HG02852 (cell line): ENCODE results near the gene PEX16.
"Not testable (repeated sequence)": the region's sequence is repeated elsewhere in the genome, so short reads cannot be mapped to it uniquely, and the experiment has no call there.

Source experiments
- ATAC-seq: cut with Tn5 transposase; IDR thresholded peaks from one replicate; pipeline ENCODE4 v1.9.1; 2021; ENCODE audit warnings: mild to moderate bottlenecking, moderate library complexity; ENCODE audit not compliant: unreplicated experiment

Gene PEX16

DNA sequence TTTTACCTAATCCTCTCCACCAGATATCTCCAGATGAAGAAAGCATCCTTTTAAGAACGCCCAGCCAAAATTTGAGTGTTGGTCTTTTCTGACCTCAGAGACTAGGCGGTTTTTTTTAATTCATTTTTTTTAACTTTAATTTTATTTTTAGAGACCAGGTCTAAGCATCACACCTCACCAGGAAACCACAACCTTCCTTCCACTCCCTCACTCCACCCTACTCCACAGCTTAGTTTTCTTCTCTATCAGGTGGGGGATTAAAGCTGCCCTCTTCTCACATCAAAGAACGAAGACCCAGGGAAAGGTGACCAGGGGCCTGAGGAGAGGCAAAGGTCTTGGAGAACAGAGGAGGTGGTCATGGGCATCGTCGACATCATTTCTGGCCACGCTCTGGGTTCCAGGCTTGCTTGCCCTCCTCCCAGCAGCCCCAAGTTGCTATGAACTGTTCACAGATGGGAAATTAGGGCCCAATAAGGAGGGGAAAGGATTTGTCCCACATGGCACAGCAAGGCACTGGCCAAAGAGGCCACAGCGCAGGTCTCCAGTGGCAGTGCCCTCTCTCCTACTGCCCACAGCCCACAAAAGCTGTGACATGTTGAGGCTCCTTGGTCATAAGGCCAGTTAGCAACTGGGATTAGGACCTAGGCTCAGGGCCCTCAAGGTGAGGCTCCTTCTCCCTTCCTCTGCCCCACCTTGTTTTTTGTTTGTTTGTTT is 1.4 kb upstream of the PEX16 start:
- no peak for ATAC-seq

DNA sequence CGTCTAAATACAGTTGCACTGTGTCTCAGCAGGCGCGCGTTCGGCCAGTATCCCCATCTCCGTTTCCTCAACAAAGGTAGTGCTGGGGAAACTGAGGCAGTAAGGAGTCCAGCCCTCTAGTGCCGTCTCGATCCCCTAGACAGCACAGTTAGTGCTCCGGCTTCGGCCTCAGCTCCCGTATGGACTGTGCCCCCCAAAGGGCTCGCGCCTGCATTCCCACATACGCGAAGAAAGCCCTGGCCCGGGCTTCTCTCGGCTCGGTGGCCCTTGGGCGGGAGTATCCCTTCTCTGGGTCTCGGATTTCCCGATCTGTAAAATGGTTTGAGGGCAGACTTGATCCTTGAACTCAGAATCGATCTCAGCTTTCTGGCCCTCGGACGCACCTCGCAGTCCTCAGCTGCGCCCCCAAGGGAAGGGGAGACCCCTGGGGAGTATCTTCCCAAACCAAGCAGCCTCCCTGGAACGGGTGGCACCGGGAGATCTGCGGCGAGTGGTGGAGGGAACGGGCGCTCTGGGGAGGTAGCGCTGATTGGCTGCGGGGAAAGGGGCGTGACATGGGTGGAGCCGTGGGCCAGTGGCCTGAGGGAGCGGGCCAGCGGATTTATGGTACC is 759 bp upstream of the PEX16 start:
- ATAC-seq, result peak; percentile 35

DNA sequence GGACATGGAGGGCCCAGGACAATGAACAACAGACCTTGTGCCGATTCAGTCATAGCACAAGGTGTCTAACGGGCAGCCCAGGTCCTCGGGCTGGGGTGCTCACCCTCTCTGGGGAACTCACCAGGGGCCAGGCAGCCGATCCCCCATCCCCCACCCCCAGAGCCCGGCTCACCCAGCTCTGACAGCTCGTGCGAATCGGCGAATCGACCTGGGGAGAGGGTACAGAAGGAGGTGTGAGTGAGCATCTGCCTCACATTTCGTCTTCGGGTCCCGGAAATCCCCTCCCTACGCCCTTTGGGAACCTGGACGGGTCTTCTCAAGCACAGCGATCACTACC is 423 bp downstream of the PEX16 start:
- peak; percentile 2 for ATAC-seq

DNA sequence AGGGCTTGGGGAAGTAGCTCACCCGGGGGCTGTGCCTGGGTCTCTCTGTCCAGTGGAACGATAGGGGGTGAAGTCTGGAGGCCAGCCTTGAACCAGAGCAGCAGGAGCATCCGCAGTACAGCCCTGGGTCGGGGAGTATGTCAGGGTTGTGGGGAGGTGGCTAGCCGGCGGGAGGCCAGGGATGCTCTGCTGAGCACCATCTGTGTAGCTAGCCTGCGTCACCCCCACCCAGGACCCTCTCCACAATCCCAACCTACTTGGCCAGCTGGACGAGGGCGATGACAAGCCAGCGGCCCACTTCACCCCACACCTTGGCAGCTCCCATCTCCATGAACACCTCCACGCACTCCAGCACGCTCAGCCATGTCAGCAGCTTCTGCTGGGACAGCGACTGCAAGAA is 2.2 kb downstream of the PEX16 start:
- no peak for ATAC-seq

DNA sequence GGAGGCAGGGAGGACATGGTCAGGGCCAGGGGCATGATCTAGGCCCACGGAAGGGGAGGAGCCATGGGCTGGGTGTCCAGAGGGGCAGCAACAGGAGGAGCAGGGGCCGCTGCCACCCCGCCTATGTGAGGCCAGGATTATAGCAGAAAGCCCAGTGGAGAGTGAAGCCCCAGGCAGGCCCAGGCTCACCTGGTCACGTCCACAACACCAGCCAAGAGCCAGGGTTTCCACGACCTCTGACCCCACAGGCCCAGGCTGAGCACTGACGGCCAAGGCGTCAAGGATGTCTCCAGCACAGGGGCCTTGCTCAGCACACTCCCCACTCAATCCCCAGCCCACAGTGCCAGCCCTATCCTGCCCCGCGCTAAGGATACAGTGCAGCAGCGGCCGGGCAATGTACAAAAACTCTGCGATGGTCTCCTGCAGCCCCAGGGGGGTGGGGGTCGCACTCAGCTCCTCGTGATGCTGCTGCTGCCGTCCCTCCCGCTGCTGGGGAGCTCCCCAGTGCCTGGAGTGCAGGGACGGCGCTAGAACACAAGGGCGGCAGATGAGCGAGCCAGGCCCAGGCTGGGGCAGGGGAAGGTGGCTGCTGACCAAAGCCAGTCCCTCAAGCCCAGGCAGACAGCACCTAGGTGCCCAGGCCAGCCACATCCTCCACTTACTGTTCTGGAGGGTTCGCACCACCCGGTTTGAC is 3.6 kb downstream of the PEX16 start:
- ATAC-seq, result no peak

DNA sequence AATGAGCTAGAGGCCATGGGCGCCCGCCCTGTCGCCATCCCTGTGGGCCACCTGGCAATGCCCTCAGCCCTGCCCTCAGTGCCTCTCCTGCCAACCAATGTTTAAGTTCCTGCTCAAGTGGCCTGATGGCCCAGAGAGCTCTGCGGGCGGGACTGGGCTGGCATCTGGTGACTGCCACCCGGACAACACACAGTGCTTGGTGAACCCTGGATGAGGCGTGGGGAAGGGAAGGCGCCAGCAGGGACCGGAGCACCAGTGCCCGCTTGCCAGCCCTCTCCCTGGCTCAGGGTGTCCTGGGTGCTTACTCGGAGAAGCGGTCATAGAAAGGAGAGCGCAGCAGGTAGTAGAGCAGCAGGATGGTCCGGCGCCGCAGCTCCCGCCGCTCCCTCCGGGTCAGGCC is 4.2 kb downstream of the PEX16 start:
- no peak for ATAC-seq

DNA sequence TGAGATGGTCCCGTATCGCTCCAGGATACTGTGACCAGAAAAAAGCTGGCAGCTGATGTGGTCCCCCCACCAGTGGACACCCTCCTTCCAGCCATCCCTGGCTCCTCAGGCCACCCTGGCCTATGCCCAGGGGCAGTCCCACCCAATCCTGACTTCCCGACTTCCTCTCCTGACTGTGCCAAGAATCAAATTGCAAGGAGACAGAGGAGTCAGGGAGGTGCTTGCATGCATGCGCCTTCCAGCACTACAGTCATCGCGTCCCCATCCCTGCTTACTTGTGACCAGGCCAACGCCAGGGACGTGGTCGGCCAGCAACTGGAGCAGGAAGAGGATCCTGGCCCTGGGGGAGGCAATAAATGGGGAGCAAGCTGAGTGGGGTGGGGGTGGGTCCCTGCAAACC is 7.1 kb downstream of the PEX16 start:
- no peak for ATAC-seq

DNA sequence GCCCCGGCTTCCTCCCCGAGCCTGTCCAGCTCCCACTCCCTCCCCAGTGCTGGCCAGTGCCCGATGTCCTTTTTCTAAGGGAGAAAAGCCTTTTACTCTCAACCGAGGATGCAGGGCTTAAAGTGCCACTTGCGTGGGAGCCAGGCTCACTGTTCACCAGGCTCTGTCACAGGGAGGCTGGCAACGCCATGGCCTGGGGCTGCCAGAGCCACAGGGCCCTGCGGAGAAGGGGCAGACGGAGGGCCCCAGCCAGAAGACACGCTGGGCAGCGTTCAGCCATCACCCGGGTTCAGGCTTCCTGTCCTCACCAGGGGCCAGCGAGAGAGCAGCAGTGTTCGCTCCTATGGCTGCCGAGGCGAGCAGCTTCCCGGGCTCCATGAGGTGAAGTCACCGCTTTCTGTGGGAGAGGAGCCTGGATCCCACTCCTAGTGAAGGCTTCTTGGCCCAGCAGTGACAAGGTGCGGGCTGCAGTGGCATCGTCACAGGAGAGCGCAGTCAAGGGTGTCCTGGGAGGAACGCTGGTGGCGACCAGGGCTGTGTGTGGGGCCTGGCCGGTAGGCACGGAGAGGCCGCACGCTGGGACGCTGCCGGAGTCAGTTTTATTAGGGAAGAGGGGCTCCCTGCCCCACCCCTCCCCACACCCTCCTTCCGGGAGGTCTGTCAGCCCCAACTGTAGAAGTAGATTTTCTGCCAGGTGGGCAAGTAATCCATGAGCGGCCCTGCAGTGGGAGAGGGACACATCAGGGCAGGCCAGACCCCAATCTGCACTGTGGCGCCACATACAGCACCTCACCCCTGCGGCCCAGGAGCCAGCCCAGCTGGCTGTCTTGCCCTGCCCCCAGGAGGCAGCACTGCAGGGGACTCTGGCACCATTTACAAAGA is 7.8 kb downstream of the PEX16 start:
- ATAC-seq, result no peak

DNA sequence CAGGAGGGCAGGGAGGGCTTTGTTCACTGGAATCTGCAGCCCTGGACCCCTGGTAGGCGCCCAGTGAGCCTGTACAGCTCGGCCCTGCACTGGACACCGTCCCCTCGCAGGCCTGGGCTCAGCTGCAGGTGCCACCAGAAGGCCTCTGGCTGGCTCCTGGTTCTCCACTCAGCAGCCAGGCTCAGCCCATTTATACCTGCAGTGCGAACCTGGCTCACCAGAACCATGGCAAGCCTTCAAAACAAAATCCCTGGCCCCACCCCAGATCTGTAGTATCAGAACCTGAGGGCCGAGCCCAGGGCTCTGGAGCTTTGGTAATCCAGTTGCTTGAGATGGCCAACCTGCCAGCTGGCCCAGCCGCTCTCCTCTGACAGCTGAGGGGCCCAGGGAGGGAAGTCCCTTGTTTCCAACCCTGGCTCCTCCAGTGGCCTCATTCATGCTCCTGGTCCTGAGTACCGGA is 9.7 kb downstream of the PEX16 start:
- ATAC-seq, result no peak

DNA sequence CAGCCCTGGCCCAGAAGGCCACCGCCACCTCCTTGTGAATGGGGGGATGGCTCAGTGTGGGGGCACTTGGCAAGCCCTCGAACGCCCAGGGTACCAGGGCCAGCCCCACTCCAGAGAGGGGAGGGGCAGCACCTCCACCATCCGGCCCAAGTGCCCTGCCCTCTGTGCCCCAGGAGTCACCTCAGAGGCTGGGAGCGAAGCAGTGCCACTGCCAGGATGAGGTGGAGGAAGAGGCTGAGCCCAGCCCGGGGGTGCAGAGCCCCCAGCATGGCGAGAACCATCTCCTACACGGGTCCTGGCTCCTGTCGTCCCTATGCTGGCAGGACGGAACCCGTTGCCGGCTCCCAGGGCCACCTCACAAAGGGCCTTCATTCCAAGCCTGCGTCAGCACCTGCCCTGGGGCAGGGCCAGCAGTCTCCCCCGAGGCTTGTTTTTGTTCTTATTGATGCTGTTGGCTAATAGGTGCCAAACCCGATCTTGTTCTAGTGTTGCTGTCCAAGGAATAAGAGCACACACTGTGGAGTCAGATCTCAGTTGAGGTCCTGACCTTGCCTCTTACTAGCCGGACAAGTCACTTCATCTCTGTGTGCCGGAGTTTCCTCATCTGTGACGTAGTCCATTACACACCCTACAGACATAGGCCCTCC is 10.6 kb downstream of the PEX16 start, which contains the start of gene FREY1:
Gene FREY1, minus strand, starts transcription at position 307 of the 647 bp plus-strand sequence. Its CDS starts 26 bp downstream, at position 281.
- ATAC-seq, result no peak

DNA sequence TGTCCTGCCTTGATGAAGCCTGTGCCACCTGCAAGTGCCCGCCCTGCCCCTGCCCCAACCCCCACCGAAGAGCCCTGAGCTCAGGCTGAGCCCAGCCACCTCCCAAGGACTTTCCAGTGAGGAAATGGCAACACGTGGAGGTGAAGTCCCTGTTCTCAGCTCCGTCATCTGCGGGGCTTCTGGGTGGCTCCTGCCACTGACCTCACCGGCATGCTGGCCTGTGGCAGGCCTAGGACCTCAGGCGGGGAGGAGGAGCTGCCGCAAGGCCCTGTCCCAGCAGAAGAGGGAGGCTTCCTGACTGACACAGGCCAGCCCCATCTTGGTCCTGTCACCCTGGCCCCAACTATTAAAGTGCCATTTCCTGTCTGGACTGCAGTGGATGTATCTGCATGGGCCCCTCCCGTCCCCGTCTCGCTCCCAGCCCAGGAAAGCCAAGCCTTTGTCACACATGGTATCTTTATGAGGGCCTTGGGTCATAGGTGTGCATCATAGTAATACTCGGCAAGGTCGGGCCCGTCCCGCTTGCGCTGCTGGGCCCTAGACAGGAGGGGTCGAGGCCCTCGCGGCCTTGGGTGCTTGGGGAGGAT is 11.5 kb downstream of the PEX16 start:
- ATAC-seq, result no peak

DNA sequence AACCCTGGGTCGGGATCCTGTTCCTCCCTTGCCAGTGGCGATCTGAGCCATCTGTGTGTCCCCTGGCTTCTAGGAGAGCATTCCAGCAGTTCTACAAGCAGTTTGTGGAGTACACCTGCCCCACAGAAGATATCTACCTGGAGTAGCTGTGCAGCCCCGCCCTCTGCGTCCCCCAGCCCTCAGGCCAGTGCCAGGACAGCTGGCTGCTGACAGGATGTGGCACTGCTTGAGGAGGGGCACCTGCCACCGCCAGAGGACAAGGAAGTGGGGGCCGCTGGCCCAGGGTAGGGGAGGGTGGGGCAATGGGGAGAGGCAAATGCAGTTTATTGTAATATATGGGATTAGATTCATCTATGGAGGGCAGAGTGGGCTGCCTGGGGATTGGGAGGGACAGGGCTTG is 12.1 kb downstream of the PEX16 start:
- not testable (repeated sequence) for ATAC-seq

DNA sequence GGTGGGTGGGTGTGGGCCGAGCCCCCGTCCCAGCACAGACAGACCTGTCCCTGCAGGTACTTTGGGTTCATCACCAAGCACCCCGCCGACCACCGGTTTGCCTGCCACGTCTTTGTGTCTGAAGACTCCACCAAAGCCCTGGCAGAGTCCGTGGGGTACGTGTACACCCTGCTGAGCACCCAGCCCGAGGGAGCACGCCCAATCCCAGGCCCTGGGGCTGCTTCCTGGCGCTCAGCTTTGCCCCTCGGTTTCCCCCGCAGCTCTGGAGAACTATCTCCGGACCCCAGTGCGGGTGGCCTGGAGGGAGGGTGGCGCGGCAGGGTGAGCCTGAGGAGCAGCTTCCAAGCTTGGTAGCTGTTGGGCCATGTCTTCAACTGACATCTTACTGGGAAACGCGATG is 12.6 kb downstream of the PEX16 start:
- no peak for ATAC-seq

DNA sequence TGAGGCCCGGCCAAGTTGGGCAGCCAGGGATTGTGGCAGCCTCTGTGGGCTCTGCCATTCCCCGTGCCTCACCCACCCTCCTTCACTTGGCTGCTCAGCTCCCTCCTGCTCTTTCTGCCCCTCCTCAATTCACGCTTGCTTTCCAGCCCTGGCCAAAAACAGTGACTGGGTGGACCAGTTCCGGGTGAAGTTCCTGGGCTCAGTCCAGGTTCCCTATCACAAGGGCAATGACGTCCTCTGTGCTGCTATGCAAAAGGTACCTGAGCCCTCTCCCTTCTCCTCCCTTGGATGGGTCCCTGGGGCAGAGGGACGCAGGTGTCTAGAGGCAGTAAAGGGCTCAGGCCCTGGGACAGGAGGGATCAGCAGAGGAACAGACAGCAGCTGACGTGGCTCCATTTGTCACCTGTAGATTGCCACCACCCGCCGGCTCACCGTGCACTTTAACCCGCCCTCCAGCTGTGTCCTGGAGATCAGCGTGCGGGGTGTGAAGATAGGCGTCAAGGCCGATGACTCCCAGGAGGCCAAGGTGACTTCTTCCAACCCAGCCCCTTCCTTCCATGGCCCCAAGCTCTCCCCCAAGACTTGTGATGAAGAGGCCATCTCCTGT is 13.3 kb downstream of the PEX16 start:
- ATAC-seq, result no peak

DNA sequence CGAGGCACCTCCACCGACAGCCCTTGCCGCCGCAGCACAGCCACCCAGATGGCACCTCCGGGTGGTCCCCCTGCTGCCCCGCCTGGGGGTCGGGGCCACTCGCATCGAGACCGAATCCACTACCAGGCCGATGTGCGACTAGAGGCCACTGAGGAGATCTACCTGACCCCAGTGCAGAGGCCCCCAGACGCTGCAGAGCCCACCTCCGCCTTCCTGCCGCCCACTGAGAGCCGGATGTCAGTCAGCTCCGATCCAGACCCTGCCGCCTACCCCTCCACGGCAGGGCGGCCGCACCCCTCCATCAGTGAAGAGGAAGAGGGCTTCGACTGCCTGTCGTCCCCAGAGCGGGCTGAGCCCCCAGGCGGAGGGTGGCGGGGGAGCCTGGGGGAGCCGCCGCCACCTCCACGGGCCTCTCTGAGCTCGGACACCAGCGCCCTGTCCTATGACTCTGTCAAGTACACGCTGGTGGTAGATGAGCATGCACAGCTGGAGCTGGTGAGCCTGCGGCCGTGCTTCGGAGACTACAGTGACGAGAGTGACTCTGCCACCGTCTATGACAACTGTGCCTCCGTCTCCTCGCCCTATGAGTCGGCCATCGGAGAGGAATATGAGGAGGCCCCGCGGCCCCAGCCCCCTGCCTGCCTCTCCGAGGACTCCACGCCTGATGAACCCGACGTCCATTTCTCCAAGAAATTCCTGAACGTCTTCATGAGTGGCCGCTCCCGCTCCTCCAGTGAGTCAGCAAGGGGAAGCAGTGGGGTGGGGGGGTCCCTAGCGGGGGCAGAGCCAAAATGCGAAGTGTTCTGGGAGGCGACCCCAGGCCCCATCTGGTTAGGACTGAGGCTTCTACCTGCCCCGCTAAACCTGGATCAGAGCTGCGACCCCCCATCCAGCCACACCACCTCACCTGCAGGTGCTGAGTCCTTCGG is 15.0 kb downstream of the PEX16 start:
- ATAC-seq, result no peak

DNA sequence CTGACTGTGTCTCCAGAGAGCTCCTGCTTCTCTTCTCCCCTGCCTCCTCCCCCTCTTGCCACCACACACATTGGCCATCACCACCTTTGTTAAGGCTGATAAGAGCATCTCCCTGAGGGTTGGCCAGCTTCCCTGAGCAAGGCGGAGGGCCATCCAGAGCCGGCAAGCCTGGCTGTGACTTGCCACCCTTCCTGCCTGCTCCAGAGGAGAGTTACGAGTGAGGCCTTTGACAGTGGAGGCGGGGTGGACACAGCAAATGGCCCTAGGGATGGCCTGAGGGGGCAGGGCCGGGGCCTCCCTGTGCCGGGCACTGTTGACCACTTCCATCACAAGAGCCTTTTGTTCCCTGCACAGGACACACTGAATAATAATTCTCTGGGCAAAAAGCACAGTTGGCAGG is 16.1 kb downstream of the PEX16 start:
- ATAC-seq, result no peak

DNA sequence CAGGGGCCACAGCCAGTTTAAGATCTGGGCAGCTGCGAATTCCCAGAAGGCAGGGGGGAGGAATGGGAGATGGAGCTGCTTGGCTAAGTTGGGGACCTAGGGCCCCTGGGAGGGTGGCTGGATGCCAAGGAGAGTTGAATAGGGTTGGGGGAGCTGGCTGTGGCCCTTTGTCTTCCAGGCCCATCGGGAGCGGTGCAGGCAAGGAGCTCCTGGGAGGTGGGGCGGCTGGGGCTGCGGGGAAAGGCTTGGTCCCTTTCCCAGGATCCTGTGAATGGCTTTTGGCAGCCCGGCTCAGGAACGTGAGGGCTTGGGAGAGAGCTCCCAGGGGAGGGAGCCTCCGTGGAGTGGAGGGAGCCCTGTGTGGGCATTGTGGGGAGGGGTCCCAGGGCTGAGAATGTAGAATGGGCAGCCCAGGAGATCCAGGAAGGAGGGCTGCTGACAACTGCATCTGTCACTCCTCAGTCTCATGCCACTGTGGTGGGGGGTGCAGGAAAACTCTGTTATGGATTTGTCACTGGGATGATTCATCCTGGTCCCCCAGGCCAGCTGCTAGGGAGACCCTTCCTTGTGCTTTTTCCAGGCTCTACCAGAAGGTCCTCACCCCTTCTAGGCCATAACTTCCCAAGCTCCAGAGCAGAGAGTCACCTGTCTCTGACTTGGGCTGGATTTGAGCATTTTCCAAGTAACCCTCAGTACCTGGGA is 16.6 kb downstream of the PEX16 start:
- no peak for ATAC-seq

DNA sequence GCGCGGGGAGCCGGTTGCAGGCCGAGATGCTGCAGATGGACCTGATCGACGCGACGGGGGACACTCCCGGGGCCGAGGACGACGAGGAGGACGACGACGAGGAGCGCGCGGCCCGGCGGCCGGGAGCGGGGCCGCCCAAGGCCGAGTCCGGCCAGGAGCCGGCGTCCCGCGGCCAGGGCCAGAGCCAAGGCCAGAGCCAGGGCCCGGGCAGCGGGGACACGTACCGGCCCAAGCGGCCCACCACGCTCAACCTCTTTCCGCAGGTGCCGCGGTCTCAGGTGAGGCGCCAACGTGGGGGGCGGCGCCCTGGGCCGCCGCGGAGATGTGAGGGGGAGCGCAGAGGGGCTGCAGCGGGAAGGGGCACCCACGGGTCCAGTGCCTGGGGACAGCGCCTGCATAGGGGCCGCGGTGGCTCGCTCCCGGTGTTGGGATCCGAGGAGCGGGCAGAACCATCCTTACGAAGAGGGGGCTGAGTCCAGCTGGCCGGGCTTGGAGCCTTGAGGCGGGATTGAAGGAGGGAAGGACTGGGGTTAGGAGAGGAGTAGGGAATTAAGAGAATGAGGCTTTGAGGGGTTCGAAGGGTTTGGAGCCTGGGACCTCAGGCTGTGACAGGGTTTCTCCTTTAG is 17.4 kb downstream of the PEX16 start:
- ATAC-seq, result not testable (repeated sequence)
